ENCODE data around the gene TRPC5OS.

TRPC5OS gene

DNA sequence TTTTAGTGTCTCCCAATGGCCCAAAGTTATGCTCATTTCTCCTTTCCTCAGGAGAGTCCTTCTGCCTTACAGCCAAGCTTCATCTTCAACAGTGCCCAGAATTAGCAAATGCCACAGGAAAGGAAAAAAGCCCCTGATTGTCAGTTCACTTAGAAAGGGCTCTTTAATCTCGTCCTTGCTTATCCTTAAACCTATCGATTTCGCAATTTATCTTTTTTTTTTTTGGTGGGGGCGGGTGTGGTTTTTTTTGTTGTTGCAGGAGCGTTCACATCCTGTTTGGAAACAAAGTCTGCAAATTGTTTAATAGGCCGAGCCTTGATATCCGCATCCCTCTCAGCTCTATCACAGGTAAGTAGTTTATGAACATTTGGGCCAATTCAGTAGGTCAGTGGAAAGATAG lies 20.2 kb downstream of the TRPC5OS start:
- Histone ChIP-seq H3K4me3 (no peak overlapping the region), H3K27ac (no peak overlapping the region), H3K9me3 (no peaks in the 10 kb centered on the region), H3K27me3 (no peaks in the 10 kb centered on the region), H3K4me1 (no peaks in the 10 kb centered on the region), H3K36me3 (no peaks in the 10 kb centered on the region)
- DNase-seq, result no peak
- intact Hi-C loops (cut with DNase I; ENCODE audit: low total_unique reads), result no loop called here
- TF ChIP-seq, protein P1, sequence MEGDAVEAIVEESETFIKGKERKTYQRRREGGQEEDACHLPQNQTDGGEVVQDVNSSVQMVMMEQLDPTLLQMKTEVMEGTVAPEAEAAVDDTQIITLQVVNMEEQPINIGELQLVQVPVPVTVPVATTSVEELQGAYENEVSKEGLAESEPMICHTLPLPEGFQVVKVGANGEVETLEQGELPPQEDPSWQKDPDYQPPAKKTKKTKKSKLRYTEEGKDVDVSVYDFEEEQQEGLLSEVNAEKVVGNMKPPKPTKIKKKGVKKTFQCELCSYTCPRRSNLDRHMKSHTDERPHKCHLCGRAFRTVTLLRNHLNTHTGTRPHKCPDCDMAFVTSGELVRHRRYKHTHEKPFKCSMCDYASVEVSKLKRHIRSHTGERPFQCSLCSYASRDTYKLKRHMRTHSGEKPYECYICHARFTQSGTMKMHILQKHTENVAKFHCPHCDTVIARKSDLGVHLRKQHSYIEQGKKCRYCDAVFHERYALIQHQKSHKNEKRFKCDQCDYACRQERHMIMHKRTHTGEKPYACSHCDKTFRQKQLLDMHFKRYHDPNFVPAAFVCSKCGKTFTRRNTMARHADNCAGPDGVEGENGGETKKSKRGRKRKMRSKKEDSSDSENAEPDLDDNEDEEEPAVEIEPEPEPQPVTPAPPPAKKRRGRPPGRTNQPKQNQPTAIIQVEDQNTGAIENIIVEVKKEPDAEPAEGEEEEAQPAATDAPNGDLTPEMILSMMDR (IDR thresholded peaks at IDR 0.05), result no peak

DNA sequence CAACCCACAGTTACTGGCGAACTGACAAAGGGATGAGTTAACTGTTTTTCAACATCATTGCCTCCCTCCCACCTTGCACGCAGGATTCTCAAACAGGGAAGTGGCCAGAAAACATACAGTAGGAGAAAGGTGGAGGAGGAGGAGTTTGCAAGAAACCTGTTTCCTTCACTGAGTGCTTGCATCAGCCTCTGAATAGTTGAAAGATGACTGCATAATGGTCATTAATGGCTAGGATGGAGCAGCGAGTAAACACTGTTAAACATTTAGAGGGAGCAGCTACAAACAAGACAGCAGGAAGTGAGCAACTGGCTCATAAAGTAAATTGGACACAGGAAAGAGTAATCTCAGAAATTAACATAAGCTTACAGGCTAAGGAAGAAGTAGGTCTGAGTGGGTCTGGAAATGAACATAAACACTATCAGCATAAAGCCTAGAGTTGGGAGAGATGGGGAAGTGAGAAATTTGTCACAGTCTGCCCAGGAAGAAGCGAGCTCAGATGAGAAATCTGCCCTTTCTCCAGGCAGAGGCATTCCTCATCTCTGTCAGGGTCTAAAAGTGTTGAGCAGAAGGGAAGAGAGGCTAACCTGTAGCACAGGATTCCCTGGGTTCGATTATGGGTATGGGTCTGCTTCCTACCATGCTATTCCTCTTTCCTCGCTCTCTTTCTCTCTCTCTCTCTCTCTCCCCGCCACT lies 38.6 kb downstream of the TRPC5OS start:
- TF ChIP-seq, protein P1 (IDR thresholded peaks at IDR 0.05), result no peak
- DNase-seq, result no peak
- H3K36me3 ChIP-seq, result no peaks in the 10 kb centered on the region
- no peak overlapping the region for H3K4me3 ChIP-seq
- H3K27me3 ChIP-seq, result no peaks in the 10 kb centered on the region
- intact Hi-C loops (cut with DNase I; ENCODE audit: low total_unique reads), result no loop called here
- no peaks in the 10 kb centered on the region for H3K4me1 ChIP-seq
- no peak overlapping the region for H3K27ac ChIP-seq
- H3K9me3 ChIP-seq, result no peaks in the 10 kb centered on the region

DNA sequence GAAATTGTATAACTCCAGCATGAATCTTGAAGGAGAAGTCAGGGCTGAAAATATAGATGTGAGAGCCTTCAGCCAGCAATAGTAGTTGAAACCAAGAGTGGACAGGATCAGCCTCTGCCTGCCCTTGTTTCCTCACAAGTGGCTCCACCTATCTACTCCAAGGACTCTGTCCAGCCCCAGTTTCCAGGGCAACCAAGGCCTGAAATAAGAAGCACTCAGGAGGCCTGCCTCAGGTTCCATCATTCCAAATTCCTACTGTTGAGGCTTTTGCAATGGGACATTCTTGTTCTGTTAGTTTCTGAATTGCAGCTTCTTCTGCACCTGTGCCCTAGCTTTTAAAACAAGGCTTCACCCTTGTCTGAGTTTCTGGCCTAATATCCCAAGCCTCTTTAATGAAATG lies 41.6 kb downstream of the TRPC5OS start:
- Histone ChIP-seq H3K4me1 (no peaks in the 10 kb centered on the region), H3K27ac (no peak overlapping the region), H3K36me3 (no peaks in the 10 kb centered on the region), H3K9me3 (no peaks in the 10 kb centered on the region), H3K4me3 (no peak overlapping the region), H3K27me3 (no peaks in the 10 kb centered on the region)
- TF ChIP-seq, protein P1 (IDR thresholded peaks at IDR 0.05), result no peak
- DNase-seq, result no peak
- intact Hi-C loops (cut with DNase I; ENCODE audit: low total_unique reads), result no loop called here

DNA sequence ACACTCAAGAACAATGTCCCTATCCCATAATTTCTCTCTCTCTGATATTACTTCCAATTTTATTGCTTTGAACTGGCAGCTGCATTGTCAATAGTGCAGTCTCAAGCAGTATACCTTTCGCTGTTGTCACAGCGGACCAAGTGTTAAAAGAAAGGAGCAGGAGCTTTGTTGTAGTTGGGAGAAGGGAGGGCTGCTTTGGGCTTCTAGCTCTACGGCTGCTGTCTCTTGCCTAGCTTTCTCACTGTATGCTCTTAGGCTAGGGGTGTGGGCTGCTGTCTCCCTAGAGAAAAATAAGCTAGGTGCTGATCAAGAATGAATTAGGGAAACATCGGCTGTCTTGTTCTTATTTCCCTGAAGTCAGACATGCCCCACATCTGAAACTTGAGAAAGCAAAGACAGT lies 52.5 kb downstream of the TRPC5OS start:
- no peaks in the 10 kb centered on the region for H3K36me3 ChIP-seq
- no peaks in the 10 kb centered on the region for H3K27me3 ChIP-seq
- no peak for DNase-seq
- no peaks in the 10 kb centered on the region for H3K9me3 ChIP-seq
- intact Hi-C loops (cut with DNase I; ENCODE audit: low total_unique reads), result no loop called here
- no peak overlapping the region for H3K4me3 ChIP-seq
- TF ChIP-seq, protein P1 (IDR thresholded peaks at IDR 0.05), result no peak
- H3K4me1 ChIP-seq, result no peaks in the 10 kb centered on the region
- H3K27ac ChIP-seq, result no peak overlapping the region
